Activated CD8-positive, alpha-beta memory T cell treated with anti-CD3 and anti-CD28 coated beads for 48 hours (primary cell): ENCODE measurements around the gene KRT75.

Experiments
- DNase-seq, 3 experiments: peaks; one replicate each; pipeline ENCODE4 v3.0.0-alpha.2; 2020; ENCODE audit warnings: low read depth in 2 of 3, low spot score in 2 of 3

The KRT75 gene

GRCh38 chr12:52394836-52395405 lies 39.2 kb downstream of the KRT75 start:
- no peak for DNase-seq

- no peak for DNase-seq
Observed at GRCh38 chr12:52392465-52393007, 41.6 kb downstream of the KRT75 start.

DNA sequence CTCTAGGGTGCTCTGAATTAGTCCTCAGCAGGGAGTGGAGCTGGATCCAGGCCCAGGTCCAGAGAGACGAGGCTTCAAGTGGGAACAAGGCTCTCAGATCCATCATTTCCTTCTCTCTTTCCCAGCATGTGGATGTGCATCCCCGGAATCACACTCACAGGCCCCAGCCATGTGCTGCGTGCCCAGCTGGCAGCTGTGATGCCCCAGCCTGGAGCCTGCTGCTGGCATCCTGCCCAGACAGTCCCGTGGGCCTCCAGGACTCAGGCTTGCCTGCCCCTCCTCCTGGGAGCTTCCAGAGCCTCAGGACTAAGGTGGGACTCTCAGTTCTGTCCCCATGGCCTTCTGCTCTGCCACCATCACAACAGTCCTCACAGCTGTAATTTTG lies 42.6 kb downstream of the KRT75 start:
- DNase-seq = no peak

- no peak for DNase-seq
Observed at GRCh38 chr12:52390739-52391617, 43.2 kb downstream of the KRT75 start.

GRCh38 chr12:52389313-52390207 lies 44.6 kb downstream of the KRT75 start:
- DNase-seq = no peak

DNA sequence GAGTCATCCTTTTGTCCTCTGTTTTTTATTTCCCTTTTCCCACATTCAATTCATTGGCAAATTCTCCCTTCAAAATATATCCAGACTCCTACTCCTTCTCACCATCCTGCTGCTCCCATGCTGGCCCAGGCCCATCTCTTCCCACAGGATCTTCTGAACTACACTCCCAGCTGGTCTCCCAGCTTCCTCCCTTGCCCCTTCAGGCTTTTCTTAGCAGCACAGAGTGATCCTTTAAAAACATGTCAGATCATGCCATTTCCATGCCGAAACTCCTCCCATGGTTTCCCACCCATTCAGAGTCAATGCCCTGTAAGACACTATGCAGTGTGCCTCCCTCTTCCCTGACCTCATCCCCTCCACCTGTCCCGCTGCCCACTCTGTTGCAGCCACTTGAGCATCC lies 46.3 kb downstream of the KRT75 start:
- no peak for DNase-seq

- no peak for DNase-seq
Observed at GRCh38 chr12:52385226-52385702, 48.9 kb downstream of the KRT75 start, which contains the start of gene KRT84. Gene KRT84 (minus strand): TSS chr12:52385652. CDS start chr12:52385585, 67 bp downstream.

GRCh38 chr12:52383331-52383730 lies 50.8 kb downstream of the KRT75 start:
- DNase-seq = no peak

DNA sequence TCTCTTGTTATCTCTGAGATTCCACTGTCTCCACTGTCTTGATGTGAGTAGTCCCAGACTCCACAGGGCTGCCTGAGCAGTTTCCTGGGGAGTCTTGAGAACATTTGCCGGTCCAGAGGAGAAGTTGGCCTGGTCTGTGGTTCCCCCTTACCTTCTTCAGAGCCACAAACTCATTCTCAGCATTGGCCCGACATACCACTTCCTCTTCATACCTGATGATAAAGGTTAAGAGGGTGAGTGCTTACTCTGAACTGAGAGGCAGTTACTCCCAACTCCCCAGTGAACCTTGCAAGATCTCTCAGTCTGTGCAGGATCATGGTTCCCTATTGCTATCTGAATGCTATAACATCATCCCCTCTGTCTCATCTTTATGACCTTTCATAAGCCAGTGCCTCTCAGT lies 51.3 kb downstream of the KRT75 start:
- DNase-seq = no peak

DNA sequence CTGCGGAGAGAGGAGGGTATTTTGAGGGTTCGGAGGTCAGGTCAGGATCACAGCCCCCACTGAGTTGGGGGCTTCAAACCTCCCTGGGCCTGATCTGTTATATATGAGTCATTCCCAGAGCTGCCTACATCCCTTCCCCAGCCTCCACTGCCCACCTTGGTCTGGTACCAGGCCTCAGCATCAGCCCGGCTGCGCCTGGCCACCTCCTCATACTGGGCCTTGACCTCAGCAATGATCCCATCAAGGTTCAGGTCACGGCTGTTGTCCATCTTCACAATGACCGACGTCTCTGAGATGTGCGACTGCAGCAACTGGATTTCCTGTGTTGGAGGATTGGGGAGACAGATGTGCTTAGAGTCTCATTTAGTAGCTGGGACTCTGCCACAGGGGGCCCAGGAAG lies 53.0 kb downstream of the KRT75 start:
- no peak for DNase-seq

DNA sequence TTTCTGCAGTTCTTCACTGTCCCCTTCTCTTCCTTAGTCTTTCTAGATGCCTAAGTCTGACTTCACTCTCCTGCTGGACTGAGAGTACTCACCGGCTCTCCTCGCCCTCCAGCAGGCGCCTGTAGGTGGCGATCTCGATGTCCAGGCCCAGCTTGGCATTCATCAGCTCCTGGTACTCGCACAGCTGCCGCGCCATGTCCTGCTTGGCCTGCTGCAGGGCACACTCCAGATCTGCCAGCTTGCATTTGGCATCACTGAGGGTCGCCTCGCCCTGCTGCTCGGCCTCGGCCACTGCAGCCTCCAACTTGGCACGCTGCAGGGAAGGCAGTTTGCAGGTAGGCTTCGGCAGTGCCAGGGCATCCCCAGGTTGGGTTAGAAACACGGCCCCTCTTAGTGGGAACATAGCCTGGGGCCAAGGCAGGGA lies 53.9 kb downstream of the KRT75 start:
- DNase-seq = no peak

- no peak for DNase-seq
Observed at GRCh38 chr12:52379536-52379935, 54.6 kb downstream of the KRT75 start.

DNA sequence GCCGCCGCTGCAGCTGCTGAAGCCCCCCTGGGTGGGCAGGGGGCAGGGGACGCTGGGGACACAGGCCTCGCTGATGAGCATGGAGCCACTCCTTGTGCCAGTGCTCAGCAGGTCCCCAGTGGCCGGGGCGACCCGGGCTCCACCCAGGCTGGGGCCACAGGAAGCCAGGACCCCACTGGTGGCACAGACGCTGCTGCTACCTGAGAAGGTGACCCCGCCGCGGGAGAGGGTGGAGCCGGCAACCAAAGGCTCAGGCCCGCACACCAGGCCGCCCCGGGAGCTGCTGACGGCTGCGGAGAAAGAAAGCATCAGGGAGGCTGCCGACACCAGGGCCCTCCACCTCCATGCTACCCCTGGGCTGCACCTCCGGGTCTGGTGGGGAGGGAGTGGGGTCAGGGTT lies 56.1 kb downstream of the KRT75 start:
- no peak for DNase-seq

DNA sequence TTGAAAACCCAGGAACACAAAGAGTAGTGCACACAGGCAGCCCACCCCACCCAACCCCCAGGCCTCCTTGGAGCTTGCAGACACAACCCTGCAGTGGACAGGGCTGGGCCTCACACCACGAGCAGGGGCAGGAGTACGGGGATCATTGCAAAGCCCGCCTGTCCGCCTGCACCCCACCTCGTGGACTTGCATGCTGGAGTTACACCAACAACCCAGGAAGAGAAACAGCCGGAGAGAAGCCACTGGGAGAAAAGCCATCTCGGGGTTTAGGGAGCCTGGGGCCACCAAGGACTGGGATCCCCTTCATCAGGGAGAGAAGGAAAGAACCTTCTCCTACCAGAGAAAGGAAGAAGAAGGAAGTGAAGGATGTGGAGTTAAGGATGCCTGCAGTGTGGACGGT lies 56.9 kb downstream of the KRT75 start:
- DNase-seq = no peak
